Spleen (tissue), 7 donors: ENCODE results near the gene TFF1.

ENCODE experiments used
- CTCF ChIP-seq, 11 experiments: fragments of 200-600 bp in 7 of 11; fragments of 450-650 bp in 4 of 11; sonication (generic) in 4 of 11; IDR thresholded peaks in 8 of 11; conservative IDR thresholded peaks in 3 of 11; 1 replicate in 7 of 11; 2 replicates in 4 of 11; pipeline versions ENCODE4 v1.4.0 to v1.8.0; 2016 to 2021; ENCODE audit warnings: antibody characterized with exemption in 11 of 11, inconsistent platforms in 4 of 11, mild to moderate bottlenecking in 1 of 11
- POLR2A ChIP-seq, 3 donors: fragments of 450-650 bp; IDR thresholded peaks; one replicate each; pipeline ENCODE4 v1.5.1; 2017; ENCODE audit warnings: antibody characterized with exemption in 3 of 3, mild to moderate bottlenecking in 1 of 3
- POLR2AphosphoS5 ChIP-seq, 3 donors: sonication (generic); formaldehyde crosslinking; IDR thresholded peaks; one replicate each; pipeline ENCODE4 v1.5.1; 2017; ENCODE audit warnings: antibody characterized with exemption in 3 of 3
- donor health status: DM: no; HTN: no; CAD: no; lungs with moderate emphysema.
- donor health status: DM: no; HTN: no; CAD: no.
- donor health status: DM: no; HTN: no; CAD: no.

DNA sequence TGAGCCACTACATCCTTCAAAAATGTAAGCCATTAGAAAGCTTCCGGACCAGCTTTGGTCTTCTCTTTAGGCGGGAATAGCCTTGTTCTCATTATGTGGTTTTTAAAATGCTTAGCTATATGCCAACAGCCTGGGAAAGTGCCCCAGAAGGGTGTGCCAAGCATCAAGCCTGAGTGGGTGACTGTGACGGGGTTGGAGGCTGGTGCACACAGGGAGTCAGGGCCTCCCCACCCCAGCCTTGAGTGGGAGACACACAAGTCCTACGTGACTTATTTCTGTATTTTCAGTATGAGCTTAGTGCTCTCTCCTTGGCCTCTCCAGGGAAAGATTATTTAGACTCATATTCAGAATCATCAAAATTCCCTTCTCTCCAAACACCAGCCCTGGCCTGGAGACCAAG, 47.2 kb upstream of the TFF1 start:
- TF ChIP-seq CTCF (IDR thresholded peaks at IDR 0.05 in 8 of 11, conservative IDR thresholded peaks at IDR 0.05 in 3 of 11) (no peak), POLR2AphosphoS5 (IDR thresholded peaks at IDR 0.05) (no peak), POLR2A (IDR thresholded peaks at IDR 0.05) (no peak)
